HAP-1 (cell line): ENCODE results near the gene AFF4.

ENCODE experiments used
- DNase-seq, 2 experiments: peaks; one replicate each; pipeline ENCODE4 v3.0.0-alpha.2; 2016 to 2020; ENCODE audit warnings: low spot score in 2 of 2
- H3K27me3 ChIP-seq: fragments of 250-450 bp; sonication (Bioruptor Pico); 2 replicates; pipeline ENCODE4 v1.5.1; 2020; ENCODE audit warnings: low read depth, mild to moderate bottlenecking, moderate library complexity
- H3K36me3 ChIP-seq: fragments of 250-450 bp; sonication (Bioruptor Pico); replicated peaks from 2 replicates; pipeline ENCODE4 v1.5.1; 2020; ENCODE audit warnings: mild to moderate bottlenecking
- H3K4me1 ChIP-seq: fragments of 250-450 bp; sonication (Bioruptor Pico); 2 replicates; pipeline ENCODE4 v1.5.1; 2020; ENCODE audit warnings: mild to moderate bottlenecking
- H3K4me3 ChIP-seq: fragments of 250-450 bp; sonication (Bioruptor Pico); 2 replicates; pipeline ENCODE4 v1.5.1; 2020; ENCODE audit warnings: mild to moderate bottlenecking, moderate library complexity
- H3K9me3 ChIP-seq: fragments of 250-450 bp; sonication (Bioruptor Pico); 2 replicates; pipeline ENCODE4 v1.5.1; 2020; ENCODE audit warnings: mild to moderate bottlenecking, moderate library complexity
- in situ Hi-C: fragments of 300-500 bp; cut with MboI; formaldehyde crosslinking; loops from 3 replicates; pipeline ENCODE4 v1.14.3; 2020; ENCODE audit warnings: low sequenced_read_pairs, inconsistent platforms, mixed read lengths

Gene AFF4

GRCh38 chr5:132829742-132830435 lies 133.5 kb downstream of the AFF4 start:
- Histone ChIP-seq H3K4me3 (peak overlapping the region; percentile 45), H3K4me1 (peaks cover 6% of the 10 kb centered on the region; the same call in 1 of the 2 replicates), H3K9me3 (no peaks in the 10 kb centered on the region), H3K27me3 (no peaks in the 10 kb centered on the region), H3K36me3 (no peaks in the 10 kb centered on the region)
- DNase-seq = peak; percentile 51 to 85
- in situ Hi-C loops = no loop called here

DNA sequence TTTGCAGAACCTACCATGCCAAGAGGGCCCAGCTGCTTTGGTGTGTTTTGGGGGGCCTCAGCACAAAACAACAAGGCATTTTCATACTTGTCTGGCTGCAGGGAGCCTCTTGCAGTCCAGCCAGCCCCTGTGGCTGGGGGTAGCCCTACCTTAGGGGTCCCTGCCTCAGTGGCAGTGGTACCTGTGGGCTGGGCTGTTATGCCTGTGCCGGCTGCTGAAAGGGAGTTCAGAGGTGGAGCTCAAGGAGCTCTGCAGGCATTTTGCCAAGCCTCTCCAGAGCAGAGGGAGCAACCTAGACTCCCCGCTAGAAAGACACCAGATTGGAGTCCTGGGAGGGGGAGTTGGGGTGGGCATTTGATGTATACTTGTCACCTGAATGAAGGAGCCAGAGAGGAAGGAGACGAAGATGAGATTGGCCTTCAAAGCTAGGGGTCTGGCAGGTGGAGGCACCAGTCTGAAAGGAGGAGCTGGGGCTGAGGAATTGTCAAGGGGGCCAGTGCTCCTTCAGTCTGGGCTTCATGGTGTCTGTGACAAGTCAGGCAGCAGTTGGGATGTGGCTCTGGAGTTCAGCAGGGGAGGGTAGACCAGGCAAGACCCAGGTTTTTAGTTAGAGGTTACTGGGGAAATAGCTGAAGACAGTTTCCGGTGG lies 134.5 kb downstream of the AFF4 start:
- Histone ChIP-seq H3K4me3 (peak overlapping the region; percentile 45; the same call in 1 of the 2 replicates), H3K9me3 (no peaks in the 10 kb centered on the region), H3K4me1 (peaks cover 6% of the 10 kb centered on the region; the same call in 1 of the 2 replicates), H3K27me3 (no peaks in the 10 kb centered on the region), H3K36me3 (no peaks in the 10 kb centered on the region)
- in situ Hi-C loops = no loop called here
- DNase-seq = no peak

DNA sequence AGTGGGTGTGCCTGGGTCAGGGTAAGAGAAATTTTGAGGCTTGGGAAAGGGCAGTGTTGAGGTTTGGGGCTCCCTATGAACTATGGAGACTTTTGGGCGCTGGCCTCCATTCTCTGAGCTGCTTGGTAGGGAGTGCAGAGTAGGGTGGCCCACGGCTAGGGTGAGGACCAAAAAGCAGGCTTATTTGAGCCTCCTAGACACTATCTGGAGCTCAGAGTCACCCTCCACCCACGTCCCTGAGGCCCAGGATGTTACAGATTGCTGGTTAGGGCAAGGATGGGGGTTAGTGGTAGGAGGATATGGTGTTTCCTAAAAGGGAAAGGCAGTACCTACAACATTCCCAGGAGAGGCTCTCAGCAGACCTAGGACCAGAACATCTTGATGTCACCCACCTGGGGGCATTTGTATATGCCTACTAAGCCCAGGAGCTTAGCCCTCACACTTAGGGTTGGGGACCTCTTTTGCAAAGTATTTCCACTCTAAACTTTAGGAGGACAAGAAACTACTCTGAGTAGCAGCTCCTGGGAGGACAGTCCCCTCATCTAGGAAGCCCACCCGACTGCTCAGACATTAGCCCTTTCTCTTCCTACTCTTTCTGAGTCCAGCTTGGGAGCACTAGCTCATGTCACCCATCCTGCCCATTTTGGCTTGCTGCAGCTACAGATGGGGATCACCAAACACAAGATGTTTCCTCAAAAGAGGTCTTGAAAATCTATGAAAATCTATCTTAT lies 135.3 kb downstream of the AFF4 start:
- in situ Hi-C loops = no loop called here
- Histone ChIP-seq H3K4me1 (peaks cover 6% of the 10 kb centered on the region; the same call in 1 of the 2 replicates), H3K27me3 (no peaks in the 10 kb centered on the region), H3K4me3 (no peak overlapping the region), H3K36me3 (no peaks in the 10 kb centered on the region), H3K9me3 (no peaks in the 10 kb centered on the region)
- no peak for DNase-seq

- no peak overlapping the region for H3K4me3 ChIP-seq
- no peaks in the 10 kb centered on the region for H3K9me3 ChIP-seq
- peaks cover 6% of the 10 kb centered on the region; the same call in 1 of the 2 replicates for H3K4me1 ChIP-seq
- no peak for DNase-seq
- no peaks in the 10 kb centered on the region for H3K27me3 ChIP-seq
- in situ Hi-C loops = no loop called here
- H3K36me3 ChIP-seq = no peaks in the 10 kb centered on the region
Observed at GRCh38 chr5:132826424-132827082, 136.9 kb downstream of the AFF4 start.

- H3K36me3 ChIP-seq = no peaks in the 10 kb centered on the region
- H3K4me3 ChIP-seq = no peak overlapping the region
- no peak for DNase-seq
- in situ Hi-C loops = no loop called here
- H3K9me3 ChIP-seq = no peaks in the 10 kb centered on the region
- H3K4me1 ChIP-seq = peaks cover 6% of the 10 kb centered on the region; the same call in 1 of the 2 replicates
- H3K27me3 ChIP-seq = no peaks in the 10 kb centered on the region
Observed at GRCh38 chr5:132825834-132826391, 137.5 kb downstream of the AFF4 start.
